ENCODE results near the gene EWSR1.

- peak; percentile 61 for TF ChIP-seq CTCF (IDR thresholded peaks at IDR 0.05; ENCODE audit: borderline replicate concordance, extremely low read depth, low read length, poor library complexity, severe bottlenecking)
- no peak for TF ChIP-seq EZH2 (IDR thresholded peaks at IDR 0.05; ENCODE audit: borderline replicate concordance, low read depth, low read length, severe bottlenecking)
Measured at GRCh38 chr22:29306175-29306834, 38.2 kb downstream of the EWSR1 start, which contains the start of gene GAS2L1.

All from DND-41 (cell line).